SIG-M5 treated with dmso at 0.1 percent for 504 hours (cell line): ENCODE data around the gene ITGB2.

Source experiments
- DNase-seq: peaks from one replicate; lab custom pipeline; 2025; ENCODE audit not compliant: unreplicated experiment; lab: John Stamatoyannopoulos, UW

ITGB2 gene

GRCh38 chr21:44920694-44921604 is at the start of gene ITGB2:
ITGB2 (minus strand) TSS chr21:44920899; CDS start chr21:44910782, 10,117 bp downstream.
- peak; percentile 94 for DNase-seq

GRCh38 chr21:44969931-44970755 is 49.4 kb upstream of the ITGB2 start:
- no peak for DNase-seq

DNA sequence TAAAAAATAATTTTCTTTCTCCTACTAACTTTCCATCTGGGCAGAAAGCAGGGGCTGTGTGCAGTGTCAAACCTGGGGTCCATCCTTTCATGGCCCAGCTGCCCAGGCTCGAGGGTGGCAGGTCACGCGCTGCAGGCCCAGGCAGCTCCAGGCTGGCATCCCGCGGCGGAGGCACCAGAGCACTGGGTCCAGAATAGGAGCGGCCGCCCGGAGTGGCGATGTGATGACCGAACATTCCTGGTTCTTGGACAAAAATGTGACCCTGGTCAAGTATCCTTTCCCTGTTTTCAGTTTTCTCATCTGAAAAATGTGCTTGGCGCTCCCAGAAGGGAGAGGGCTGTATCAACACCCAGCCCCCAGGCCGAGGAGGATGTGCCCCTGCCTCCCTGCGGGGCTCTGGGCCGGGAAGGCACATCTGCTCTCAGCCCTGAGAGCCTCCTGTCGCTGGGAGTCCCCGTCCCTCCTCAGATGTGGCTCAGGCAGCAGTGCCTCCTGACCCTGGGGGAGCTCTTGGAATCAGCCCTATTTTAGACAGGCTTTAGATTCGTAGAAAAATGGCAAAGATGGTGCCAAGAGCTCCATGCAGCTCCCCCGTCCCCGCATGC is 48.5 kb upstream of the ITGB2 start:
- no peak for DNase-seq

GRCh38 chr21:44967082-44968047 is 46.7 kb upstream of the ITGB2 start:
- no peak for DNase-seq

GRCh38 chr21:44966135-44967081 is 45.7 kb upstream of the ITGB2 start:
- no peak for DNase-seq

- no peak for DNase-seq
Observed at GRCh38 chr21:44965251-44966022, 44.7 kb upstream of the ITGB2 start.

DNA sequence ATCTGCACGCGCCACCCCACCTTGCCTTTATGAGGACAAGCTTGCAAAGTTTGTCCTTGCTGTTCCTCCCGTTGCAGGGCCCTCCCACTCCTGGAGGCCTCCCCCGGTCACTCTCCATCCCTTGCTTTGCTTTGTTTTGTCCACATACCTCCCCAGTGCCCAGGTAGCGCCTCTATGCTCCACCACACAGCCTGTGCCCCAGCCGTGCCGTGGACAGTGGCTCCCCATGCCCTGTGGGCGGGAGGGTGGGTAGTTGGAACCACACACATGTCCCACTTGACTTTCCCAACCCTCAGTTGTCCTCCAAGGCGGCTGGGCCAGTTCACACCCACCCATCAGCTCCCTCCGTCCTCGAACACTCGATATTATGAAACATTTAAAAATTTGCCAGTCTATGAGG is 43.7 kb upstream of the ITGB2 start:
- DNase-seq: no peak

GRCh38 chr21:44962403-44962966 is 41.8 kb upstream of the ITGB2 start:
- no peak for DNase-seq

DNA sequence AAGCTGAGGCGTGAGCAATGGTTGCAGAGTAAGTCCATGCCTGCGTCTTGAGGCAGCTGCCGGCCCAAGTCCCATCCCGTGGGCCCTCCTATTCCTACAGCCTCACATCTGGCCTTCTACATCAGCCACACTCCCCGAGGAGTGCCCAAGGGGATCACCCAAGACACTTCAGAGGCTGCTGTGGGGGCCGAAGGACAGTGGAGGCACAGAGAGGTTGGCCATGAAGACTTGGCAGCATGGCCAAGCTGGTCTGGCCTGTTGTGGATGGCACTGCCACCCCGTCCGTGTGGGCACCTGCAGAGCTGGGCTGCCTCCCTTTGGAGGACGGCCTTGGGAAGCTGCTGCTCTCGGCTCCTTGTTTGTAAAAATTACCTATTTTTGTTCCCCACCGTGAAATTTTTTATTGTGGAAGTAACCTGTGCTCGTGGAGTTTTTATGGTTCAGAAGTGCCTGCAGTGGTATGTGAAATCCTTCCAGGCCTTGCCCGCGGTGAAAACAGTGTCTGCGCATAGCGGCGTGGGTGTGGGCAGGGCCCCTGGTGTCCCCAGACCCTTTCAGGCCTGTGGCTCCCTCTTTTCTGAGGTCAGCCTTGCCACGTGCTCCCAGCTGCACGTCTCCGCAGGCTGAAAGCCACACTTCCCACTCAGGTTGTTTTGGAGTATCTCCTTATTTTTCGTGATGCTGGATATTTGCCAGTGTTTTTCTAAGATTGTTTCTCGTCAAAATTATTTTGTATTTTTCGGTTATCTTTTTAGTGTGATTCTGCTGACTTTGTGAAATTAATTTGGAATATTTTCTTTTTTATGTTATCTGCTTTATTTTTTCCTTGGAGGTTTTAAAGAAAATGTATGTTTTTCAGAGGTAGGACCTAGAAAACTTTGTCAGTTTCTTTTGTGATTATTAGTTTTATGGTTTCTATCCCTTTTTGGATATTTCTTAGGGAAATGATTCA is 39.7 kb upstream of the ITGB2 start:
- no peak for DNase-seq

- DNase-seq: no peak
Observed at GRCh38 chr21:44959376-44960091, 38.8 kb upstream of the ITGB2 start.

GRCh38 chr21:44958471-44959191 is 37.9 kb upstream of the ITGB2 start:
- no peak for DNase-seq

- DNase-seq: no peak
Observed at GRCh38 chr21:44957901-44958451, 37.3 kb upstream of the ITGB2 start.

DNA sequence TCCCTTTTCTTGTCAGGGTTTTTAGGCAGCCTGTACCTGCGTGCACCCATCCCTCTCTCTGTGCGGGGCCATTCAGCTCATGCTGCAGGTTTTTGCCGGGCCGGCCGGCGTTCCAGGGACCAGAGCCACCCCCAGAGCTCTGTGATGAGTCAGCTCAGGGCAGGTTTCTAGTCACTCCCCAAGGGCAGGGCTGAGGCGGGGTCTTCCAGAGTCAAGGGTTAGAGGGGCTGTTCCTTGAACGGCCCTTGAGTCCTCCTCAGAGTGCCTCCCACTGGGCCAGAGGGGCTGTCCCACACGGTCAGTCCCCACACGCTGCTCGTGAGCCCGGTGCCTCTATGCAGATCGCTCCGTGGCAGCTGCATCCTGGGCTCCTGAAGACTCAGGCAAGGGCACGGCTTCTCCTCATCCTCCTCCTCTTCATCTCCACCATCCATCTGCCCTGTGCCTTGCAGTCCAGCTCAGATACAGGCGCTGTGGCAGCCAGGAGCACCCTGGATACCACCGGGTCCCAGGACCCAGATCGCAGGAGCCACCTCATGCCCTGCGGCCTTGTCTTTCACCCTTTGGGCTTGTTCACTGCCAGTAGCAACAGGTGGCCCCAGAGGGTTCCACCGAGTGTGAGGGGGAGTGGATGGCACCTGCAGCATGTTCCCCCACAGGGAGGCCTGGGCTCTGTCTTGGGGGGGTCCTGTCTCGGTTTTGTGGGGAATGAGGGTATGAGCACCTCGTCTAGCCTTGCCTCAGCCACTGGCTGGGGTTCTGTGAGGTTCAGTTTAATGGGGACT is 36.5 kb upstream of the ITGB2 start:
- DNase-seq: no peak

- DNase-seq: no peak
Observed at GRCh38 chr21:44956356-44957046, 35.8 kb upstream of the ITGB2 start.
